K562 (cell line): ENCODE data around the gene ASB12. TPM values are rescaled to one million over a fixed set of nuclear protein-coding genes. Genes with fewer than 3 reads are reported as not detected.

ENCODE experiments used
- ARID4B ChIP-seq: sonication (generic); formaldehyde crosslinking; IDR thresholded peaks from 2 replicates; pipeline ENCODE4 v1.8.0; 2022; ENCODE audit warnings: mild to moderate bottlenecking, missing genetic modification reagents
- CLOCK ChIP-seq: fragments of 250-450 bp; sonication (Bioruptor Pico); IDR thresholded peaks from 2 replicates; pipeline ENCODE4 v1.4.0; 2020; ENCODE audit warnings: mild to moderate bottlenecking, moderate library complexity, borderline replicate concordance
- FOXM1 ChIP-seq, 2 experiments: fragments of 450-650 bp in 1 of 2; sonication (generic) in 1 of 2; formaldehyde crosslinking in 1 of 2; IDR thresholded peaks; 2 replicates each; pipeline versions ENCODE4 v1.6.1 to v1.9.0; 2017 to 2022; ENCODE audit warnings: low read depth in 2 of 2, mild to moderate bottlenecking in 2 of 2, missing genetic modification reagents in 1 of 2, moderate library complexity in 1 of 2
- GATA2 ChIP-seq: sonication (generic); formaldehyde crosslinking; IDR thresholded peaks from 2 replicates; pipeline ENCODE4 v1.4.0; 2020; ENCODE audit warnings: mild to moderate bottlenecking, missing genetic modification reagents
- GTF2B ChIP-seq: IDR thresholded peaks from 2 replicates; pipeline ENCODE4 v1.6.1; 2011; ENCODE audit not compliant: insufficient read length; ENCODE audit errors: extremely low read depth
- IRF9 ChIP-seq: fragments of 450-650 bp; IDR thresholded peaks from 2 replicates; pipeline ENCODE4 v1.6.1; 2016; ENCODE audit warnings: missing biosample characterization, missing genetic modification characterization
- KLF1 ChIP-seq: fragments of 450-650 bp; IDR thresholded peaks from 2 replicates; pipeline ENCODE4 v1.6.1; 2016; ENCODE audit warnings: missing genetic modification characterization, missing compliant biosample characterization
- polyA plus RNA-seq, 8 experiments: library from polyadenylated mRNA; depleted of rRNA in 4 of 8; stranded (reverse) in 5 of 8; unstranded in 3 of 8; fragments of >200 nt; fragmentation: Nextera tagmentation in 2 of 8; fragmentation: Illumina TruSeq in 1 of 8; extraction: Ambion mirVana in 2 of 8; extraction: Trizol in 1 of 8; gene quantifications; 2 replicates each; pipeline versions ENCODE4 v1.2.1 to v1.2.3, GENCODE V29; 2011 to 2014; ENCODE audit warnings: inconsistent platforms in 1 of 8, missing spikeins in 1 of 8
- total RNA-seq, 7 experiments: library from RNA; depleted of rRNA in 6 of 7; stranded (reverse); fragments of >200 nt in 6 of 7; fragmentation: Illumina TruSeq in 2 of 7; extraction: Trizol in 2 of 7; gene quantifications; 2 replicates each; pipeline versions ENCODE4 v1.2.1 to v1.2.3, GENCODE V29; 2011 to 2021; ENCODE audit warnings: low replicate concordance in 1 of 7

Gene ASB12
- total and polyA plus RNA-seq, 9 of the 15 experiments (the other 6 are each of a cell fraction or from before 2014, with no cell fraction given) = 0.14 to 0.70 (median 0.33) TPM; not detected in 2

- no peak for TF ChIP-seq IRF9 (tag)
- no peak for TF ChIP-seq KLF1
- no peak for TF ChIP-seq CLOCK (CRISPR knock-in tag)
- TF ChIP-seq GATA2 = no peak
- no peak for TF ChIP-seq GTF2B
- TF ChIP-seq FOXM1 (IDR thresholded peaks at IDR 0.05; ENCODE audit: low read depth) = no peak
- TF ChIP-seq FOXM1 (CRISPR knock-in tag; IDR thresholded peaks at IDR 0.05; ENCODE audit: low read depth) = no peak
- no peak for TF ChIP-seq ARID4B
These were observed 40.2 kb downstream of the ASB12 start (continued) for GRCh38 chrX:64190136-64190740.
